ENCODE results near the gene SLC16A9. TPM values are rescaled to one million over a fixed set of nuclear protein-coding genes. Genes with fewer than 3 reads are reported as not detected.
"Not testable (repeated sequence)": the region's sequence is repeated elsewhere in the genome, so short reads cannot be mapped to it uniquely, and the experiment has no call there.

The SLC16A9 gene, protein sequence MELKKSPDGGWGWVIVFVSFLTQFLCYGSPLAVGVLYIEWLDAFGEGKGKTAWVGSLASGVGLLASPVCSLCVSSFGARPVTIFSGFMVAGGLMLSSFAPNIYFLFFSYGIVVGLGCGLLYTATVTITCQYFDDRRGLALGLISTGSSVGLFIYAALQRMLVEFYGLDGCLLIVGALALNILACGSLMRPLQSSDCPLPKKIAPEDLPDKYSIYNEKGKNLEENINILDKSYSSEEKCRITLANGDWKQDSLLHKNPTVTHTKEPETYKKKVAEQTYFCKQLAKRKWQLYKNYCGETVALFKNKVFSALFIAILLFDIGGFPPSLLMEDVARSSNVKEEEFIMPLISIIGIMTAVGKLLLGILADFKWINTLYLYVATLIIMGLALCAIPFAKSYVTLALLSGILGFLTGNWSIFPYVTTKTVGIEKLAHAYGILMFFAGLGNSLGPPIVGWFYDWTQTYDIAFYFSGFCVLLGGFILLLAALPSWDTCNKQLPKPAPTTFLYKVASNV
- total RNA-seq = 1 to 10 TPM in 3 of 4 donors, under 1 TPM in 1; 0.61 to 4.3 (median 1.2) TPM
- polyA plus RNA-seq = 0.48 TPM
- long read RNA-seq, donor 1, partial matches to known transcripts = 0 of 1 reads
- long read RNA-seq, donor 1, other reads (novel, unspliced or antisense) = 1 of 1 reads
- long read RNA-seq, donor 2, full-length matches to known transcripts = 2 of 2 reads
- long read RNA-seq, donor 2, partial matches to known transcripts = 0 of 2 reads
- long read RNA-seq, donor 2, other reads (novel, unspliced or antisense) = 0 of 2 reads
- long read RNA-seq, donor 3, partial matches to known transcripts = 0 of 5 reads
- long read RNA-seq, donor 3, other reads (novel, unspliced or antisense) = 5 of 5 reads
- long read RNA-seq, donor 4, full-length matches to known transcripts = 2 of 3 reads
- long read RNA-seq, donor 4, partial matches to known transcripts = 0 of 3 reads
- long read RNA-seq, donor 4, other reads (novel, unspliced or antisense) = 1 of 3 reads

DNA sequence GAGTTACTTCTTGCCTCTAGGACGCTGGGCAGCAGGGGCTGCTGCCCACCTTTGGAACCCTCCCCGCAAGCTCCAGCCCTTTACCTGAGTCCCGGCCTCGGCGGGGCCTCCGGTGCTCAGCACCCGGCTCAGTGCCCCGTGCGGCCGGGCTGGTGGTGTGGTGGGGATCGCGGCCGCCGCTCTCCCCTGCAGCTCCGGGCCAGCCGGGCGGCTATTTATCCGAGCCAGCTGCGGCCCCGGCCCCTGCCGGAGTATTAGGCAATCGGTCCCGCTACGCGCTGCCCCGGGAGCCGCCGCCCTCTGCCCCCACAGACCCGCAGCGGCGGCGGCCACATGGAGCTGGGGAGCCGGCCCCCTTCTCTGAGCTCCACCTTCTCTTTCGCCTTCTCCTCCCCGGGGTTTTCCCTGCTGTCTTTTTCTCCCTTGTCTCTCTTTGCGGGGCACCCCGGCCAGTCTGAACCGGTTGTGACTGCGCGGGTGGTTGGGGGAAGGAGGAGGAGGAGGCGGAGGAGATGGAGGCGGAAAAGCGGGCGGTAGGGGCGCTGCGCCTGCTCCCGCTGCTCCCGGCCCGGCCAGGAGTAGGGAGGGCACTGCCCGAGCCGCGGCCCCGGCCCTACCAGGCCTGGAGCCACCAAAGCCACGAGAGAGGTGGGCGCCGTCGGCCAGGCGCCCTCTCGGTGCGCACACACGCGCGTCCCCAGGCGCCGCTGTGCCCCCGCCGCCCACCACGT lies at the start of gene SLC16A9:
Gene SLC16A9 (minus strand): TSS at position 456 of the 731 bp plus-strand sequence. CDS start 25,559 bp downstream, outside the sequence.
- Histone ChIP-seq H3K9me3 (ENCODE audit: control insufficient read depth, low read length) (no peaks in the 10 kb centered on the region), H3K27me3 (ENCODE audit: control insufficient read depth, insufficient read depth) (no peaks in the 10 kb centered on the region), H3K27ac (ENCODE audit: low read length) (no peak within 1 kb of the TSS), H3K4me3 (ENCODE audit: low read length) (peak within 1 kb of the TSS; percentile 73), H3K4me1 (ENCODE audit: control insufficient read depth, insufficient read depth, low read length) (no peaks in the 10 kb centered on the region)
- WGBS = under 1% methylated on average over 68 of the region's 68 CpGs
- peak; percentile 93 to 94 for ATAC-seq
- intact Hi-C loops (cut with DNase I) = no loop called here
- DNase-seq = peak; percentile 48 to 82 (median 80)

DNA sequence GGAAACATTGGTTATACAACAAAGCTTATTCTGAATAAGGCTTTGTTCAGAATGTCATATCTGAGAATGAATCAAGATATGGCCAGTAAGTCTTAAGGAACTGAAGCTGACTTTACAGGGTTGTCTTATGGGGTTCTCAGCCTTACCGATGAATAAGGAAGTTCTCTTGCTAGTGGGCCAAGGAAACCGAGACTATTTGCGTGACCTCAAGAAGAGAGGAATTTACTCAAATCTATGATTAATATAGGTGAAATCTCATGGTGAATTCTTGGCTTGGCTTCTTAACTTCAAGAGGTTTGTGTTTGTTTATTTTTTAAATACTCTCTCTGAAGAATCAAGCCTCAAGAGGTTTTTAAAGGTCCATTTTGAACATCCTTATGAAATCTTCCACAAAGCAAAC lies 48.3 kb upstream of the SLC16A9 start:
- DNase-seq = no peak
- 82% methylated on average over 3 of the region's 3 CpGs for WGBS
- ATAC-seq = no peak
- no peaks in the 10 kb centered on the region for H3K9me3 ChIP-seq (ENCODE audit: control insufficient read depth, low read length)
- H3K4me1 ChIP-seq (ENCODE audit: control insufficient read depth, insufficient read depth, low read length) = no peaks in the 10 kb centered on the region
- no peaks in the 10 kb centered on the region for H3K27me3 ChIP-seq (ENCODE audit: control insufficient read depth, insufficient read depth)
- H3K27ac ChIP-seq (ENCODE audit: low read length) = no peak overlapping the region
- no peak overlapping the region for H3K4me3 ChIP-seq (ENCODE audit: low read length)
- intact Hi-C loops (cut with DNase I) = no loop called here

GRCh38 chr10:59754951-59755350 lies 45.3 kb upstream of the SLC16A9 start:
- H3K27ac ChIP-seq (ENCODE audit: low read length) = no peak overlapping the region
- H3K4me3 ChIP-seq (ENCODE audit: low read length) = no peak overlapping the region
- H3K27me3 ChIP-seq (ENCODE audit: control insufficient read depth, insufficient read depth) = no peaks in the 10 kb centered on the region
- ATAC-seq (no peak), DNase-seq (no peak)
- intact Hi-C loops (cut with DNase I) = no loop called here
- H3K4me1 ChIP-seq (ENCODE audit: control insufficient read depth, insufficient read depth, low read length) = no peaks in the 10 kb centered on the region
- no peaks in the 10 kb centered on the region for H3K9me3 ChIP-seq (ENCODE audit: control insufficient read depth, low read length)
- WGBS = 83% methylated on average over 4 of the region's 4 CpGs

DNA sequence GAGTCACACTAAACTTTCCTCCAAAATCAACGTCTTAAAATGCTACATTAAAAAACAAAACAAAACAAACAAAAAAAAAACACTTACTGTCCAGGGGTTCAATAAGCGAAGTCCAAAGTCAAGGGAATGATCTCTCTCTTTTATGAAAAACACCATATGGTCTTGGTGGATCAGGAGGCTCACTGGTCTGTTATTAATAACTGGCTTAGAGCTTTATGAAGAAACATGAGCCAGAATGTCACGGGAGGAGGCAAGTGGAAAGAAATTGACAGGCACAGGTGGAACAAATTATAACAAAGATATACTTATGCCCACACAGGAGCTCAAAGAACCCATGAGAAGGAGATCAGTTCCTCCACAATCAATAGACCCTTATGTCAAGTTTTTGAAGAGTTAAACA lies 43.6 kb upstream of the SLC16A9 start, which contains the start of gene MRLN:
Gene MRLN (minus strand): TSS at position 189 of the 400 bp plus-strand sequence.
- Histone ChIP-seq H3K9me3 (ENCODE audit: control insufficient read depth, low read length) (no peaks in the 10 kb centered on the region), H3K4me3 (ENCODE audit: low read length) (no peak within 1 kb of the TSS), H3K27ac (ENCODE audit: low read length) (no peak within 1 kb of the TSS), H3K4me1 (ENCODE audit: control insufficient read depth, insufficient read depth, low read length) (no peaks in the 10 kb centered on the region), H3K27me3 (ENCODE audit: control insufficient read depth, insufficient read depth) (no peaks in the 10 kb centered on the region)
- DNase-seq (no peak), ATAC-seq (no peak)
- intact Hi-C loops (cut with DNase I) = no loop called here
- WGBS = 65% methylated on average over 3 of the region's 3 CpGs

DNA sequence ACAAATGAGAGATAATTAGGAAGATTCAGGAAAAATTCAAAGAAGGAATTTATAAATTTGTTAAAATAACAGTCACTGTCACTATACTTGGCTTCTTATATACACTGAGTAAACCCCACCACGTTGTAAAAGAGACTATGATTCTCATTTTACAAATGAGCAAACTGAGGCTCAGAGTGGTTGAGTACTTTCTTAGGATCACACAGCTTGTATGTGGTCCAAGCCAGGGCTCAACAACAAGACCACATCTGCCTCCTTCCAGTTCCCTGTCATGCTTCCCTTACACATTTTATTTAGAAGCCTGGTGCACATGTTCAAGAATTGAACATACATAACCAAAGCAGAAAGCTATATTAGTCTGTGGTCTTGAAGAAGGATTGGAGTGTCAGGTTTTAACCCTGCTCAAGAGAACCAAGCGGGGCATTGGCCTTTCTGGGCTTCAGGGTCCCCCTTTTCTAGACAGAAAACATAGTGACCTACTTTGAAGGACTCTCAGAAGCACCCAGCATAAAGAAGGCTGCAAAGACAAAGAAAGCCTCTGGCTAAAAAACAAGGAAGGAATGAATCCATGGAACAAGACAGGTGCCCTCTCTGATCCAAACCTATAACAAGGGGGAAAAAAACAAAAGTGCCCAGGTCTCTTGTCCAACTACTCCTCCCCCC lies 42.8 kb upstream of the SLC16A9 start:
- ATAC-seq = no peak
- WGBS = 69% methylated on average over 2 of the region's 2 CpGs
- Histone ChIP-seq H3K9me3 (ENCODE audit: control insufficient read depth, low read length) (no peaks in the 10 kb centered on the region), H3K27ac (ENCODE audit: low read length) (no peak overlapping the region), H3K4me3 (ENCODE audit: low read length) (no peak overlapping the region), H3K4me1 (ENCODE audit: control insufficient read depth, insufficient read depth, low read length) (no peaks in the 10 kb centered on the region), H3K27me3 (ENCODE audit: control insufficient read depth, insufficient read depth) (no peaks in the 10 kb centered on the region)
- intact Hi-C loops (cut with DNase I) = no loop called here
- DNase-seq = no peak

- H3K27me3 ChIP-seq (ENCODE audit: control insufficient read depth, insufficient read depth) = no peaks in the 10 kb centered on the region
- no peaks in the 10 kb centered on the region for H3K4me1 ChIP-seq (ENCODE audit: control insufficient read depth, insufficient read depth, low read length)
- WGBS = 64% methylated on average over 12 of the region's 12 CpGs
- no peak overlapping the region for H3K4me3 ChIP-seq (ENCODE audit: low read length)
- DNase-seq (peak; percentile 31 to 77 (median 60)), ATAC-seq (peak; percentile 57)
- no peak overlapping the region for H3K27ac ChIP-seq (ENCODE audit: low read length)
- no peaks in the 10 kb centered on the region for H3K9me3 ChIP-seq (ENCODE audit: control insufficient read depth, low read length)
- intact Hi-C loops (cut with DNase I) = no loop called here
Observed at GRCh38 chr10:59750155-59750945, 40.7 kb upstream of the SLC16A9 start.

DNA sequence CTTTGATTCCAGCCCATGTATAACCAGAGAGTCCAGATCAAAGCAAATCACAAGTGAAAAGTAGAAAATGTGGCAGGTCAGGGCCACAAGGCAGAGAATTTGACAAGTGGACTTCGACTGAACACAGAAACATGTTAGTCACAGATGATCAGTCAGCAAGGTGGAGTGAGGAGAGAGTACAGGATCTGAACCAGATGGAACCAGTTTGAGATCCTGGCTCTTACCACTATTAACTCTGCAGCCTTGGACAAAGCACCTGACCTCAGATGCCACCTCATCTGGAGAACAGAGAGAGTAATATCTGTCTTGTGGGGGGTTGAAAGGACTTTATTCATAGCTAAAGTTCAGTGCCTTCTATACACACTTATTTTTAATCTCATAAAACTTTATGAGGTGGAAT lies 39.2 kb upstream of the SLC16A9 start:
- WGBS = 60% methylated on average over 1 of the region's 1 CpG
- no peak overlapping the region for H3K4me3 ChIP-seq (ENCODE audit: low read length)
- no peaks in the 10 kb centered on the region for H3K9me3 ChIP-seq (ENCODE audit: control insufficient read depth, low read length)
- no peaks in the 10 kb centered on the region for H3K27me3 ChIP-seq (ENCODE audit: control insufficient read depth, insufficient read depth)
- DNase-seq (no peak), ATAC-seq (no peak)
- no peak overlapping the region for H3K27ac ChIP-seq (ENCODE audit: low read length)
- intact Hi-C loops (cut with DNase I) = no loop called here
- H3K4me1 ChIP-seq (ENCODE audit: control insufficient read depth, insufficient read depth, low read length) = no peaks in the 10 kb centered on the region

DNA sequence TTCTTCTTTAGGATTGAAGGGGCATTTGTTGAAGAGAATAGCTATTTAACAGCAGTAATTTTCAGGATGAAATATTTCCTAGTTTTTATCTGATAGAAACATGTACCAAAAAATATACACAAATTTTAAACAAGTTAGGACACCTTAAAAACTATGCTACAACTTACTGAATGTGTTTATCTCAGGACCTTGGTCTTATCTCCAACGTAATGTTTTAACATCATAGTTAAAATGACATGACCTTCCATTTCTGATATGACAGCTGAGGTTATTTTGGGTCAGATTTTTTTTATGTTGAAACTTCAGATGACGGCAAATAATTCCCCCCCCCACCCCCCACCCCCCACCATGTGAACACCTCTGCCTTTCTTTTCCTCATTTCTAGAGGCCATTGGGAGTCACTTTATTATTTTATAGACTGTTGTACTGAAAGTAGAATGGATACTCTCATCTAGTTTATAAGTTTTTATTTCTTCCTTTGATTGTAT lies 35.6 kb upstream of the SLC16A9 start:
- WGBS = 47% methylated on average over 2 of the region's 2 CpGs
- no peak for DNase-seq
- no peaks in the 10 kb centered on the region for H3K9me3 ChIP-seq (ENCODE audit: control insufficient read depth, low read length)
- H3K4me3 ChIP-seq (ENCODE audit: low read length) = no peak overlapping the region
- H3K27me3 ChIP-seq (ENCODE audit: control insufficient read depth, insufficient read depth) = no peaks in the 10 kb centered on the region
- ATAC-seq = no peak
- H3K27ac ChIP-seq (ENCODE audit: low read length) = no peak overlapping the region
- intact Hi-C loops (cut with DNase I) = no loop called here
- no peaks in the 10 kb centered on the region for H3K4me1 ChIP-seq (ENCODE audit: control insufficient read depth, insufficient read depth, low read length)

GRCh38 chr10:59744762-59745161 lies 35.1 kb upstream of the SLC16A9 start:
- H3K4me1 ChIP-seq (ENCODE audit: control insufficient read depth, insufficient read depth, low read length); H3K9me3 ChIP-seq (ENCODE audit: control insufficient read depth, low read length); H3K27ac ChIP-seq (ENCODE audit: low read length); intact Hi-C loops (cut with DNase I); ATAC-seq; H3K4me3 ChIP-seq (ENCODE audit: low read length); H3K27me3 ChIP-seq (ENCODE audit: control insufficient read depth, insufficient read depth); DNase-seq: not testable (repeated sequence)
- 47% methylated on average over 6 of the region's 6 CpGs for WGBS
